ENCODE results near the gene CDCP1. TPM values are rescaled to one million over a fixed set of nuclear protein-coding genes. Genes with fewer than 3 reads are reported as not detected.
"Not testable (repeated sequence)": the region's sequence is repeated elsewhere in the genome, so short reads cannot be mapped to it uniquely, and the experiment has no call there.

CDCP1 gene
- total RNA-seq, 4 donors from 2014 or later = 1.2 to 6.4 (median 2.1) TPM

DNA sequence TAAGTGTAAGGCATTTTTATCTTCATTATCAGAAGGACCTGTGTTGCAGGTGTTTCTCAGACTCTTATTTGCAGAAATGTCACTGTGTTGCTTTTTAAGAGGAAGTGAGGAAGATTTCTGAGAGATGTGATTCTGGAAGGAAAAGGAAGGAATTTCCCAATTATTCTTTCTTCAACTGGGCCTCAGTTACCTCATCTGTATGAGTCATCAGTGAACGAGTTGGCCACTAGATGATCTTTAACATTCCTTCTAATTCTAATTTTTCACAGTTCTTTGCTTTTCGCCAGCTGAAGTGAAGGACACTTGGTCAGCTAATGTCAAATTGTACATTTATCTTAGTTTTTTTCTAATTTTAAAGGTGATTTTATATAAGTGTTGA, 91.2 kb downstream of the CDCP1 start:
- Histone ChIP-seq H3K4me1 (peaks cover 20 to 58% (median 54%) of the 10 kb centered on the region in 4 donors), H3K4me3 (no peak overlapping the region), H3K27me3 (no peaks in the 10 kb centered on the region), H3K36me3 (no peaks in the 10 kb centered on the region), H3K9me3 (no peaks in the 10 kb centered on the region), H3K27ac (replicated peaks in 1 of 4) (peak overlapping the region; percentile 69 to 85 (median 80))
- 26% methylated on average over 2 of the region's 2 CpGs for WGBS
- no peak for DNase-seq (ENCODE audit: extremely low spot score)
- TF ChIP-seq POLR2A (IDR thresholded peaks at IDR 0.05; ENCODE audit: low read depth) (no peak), EP300 (IDR thresholded peaks at IDR 0.05) (no peak), CTCF (IDR thresholded peaks at IDR 0.05) (no peak), POLR2AphosphoS5 (IDR thresholded peaks at IDR 0.05) (no peak)
- intact Hi-C loops (cut with DNase I) = loop anchor here (5.0 kb wide), 1 partner anchor 62 kb away; no protein-coding TSS in a partner anchor

DNA sequence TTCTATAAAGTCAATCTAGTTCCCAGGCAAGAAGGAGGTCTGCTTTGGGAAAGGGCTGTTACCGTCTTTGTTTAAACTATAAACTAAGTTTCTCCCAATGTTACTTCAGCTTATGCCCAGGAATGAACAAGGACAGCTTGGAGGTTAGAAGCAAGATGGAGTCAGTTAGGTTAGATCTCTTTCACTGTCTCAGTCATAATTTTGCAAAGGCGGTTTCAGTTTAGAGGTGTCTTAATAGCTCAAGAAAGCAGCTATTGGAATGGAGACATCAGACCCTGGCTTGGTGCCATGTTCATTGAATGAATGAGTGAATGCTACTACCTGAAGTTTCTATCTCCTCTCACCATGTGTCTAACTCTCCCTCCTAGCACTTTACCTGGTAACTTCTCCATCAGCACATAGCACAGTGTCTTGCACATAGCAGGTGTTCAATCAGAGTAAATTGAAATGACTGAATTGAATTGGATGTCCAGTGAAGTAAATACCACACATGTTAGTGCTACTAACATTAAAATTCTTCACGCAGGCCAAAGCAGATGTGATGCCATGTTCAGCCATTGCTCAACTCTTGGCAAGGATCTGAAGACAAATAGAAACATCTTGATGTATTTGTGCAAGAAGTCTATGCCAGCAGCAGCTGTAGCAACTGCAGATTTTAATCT, 91.9 kb downstream of the CDCP1 start:
- no peaks in the 10 kb centered on the region for H3K27me3 ChIP-seq
- peaks cover 20 to 53% (median 52%) of the 10 kb centered on the region in 4 donors for H3K4me1 ChIP-seq
- intact Hi-C loops (cut with DNase I) = no loop called here
- peak overlapping the region; percentile 69 to 85 (median 80) for H3K27ac ChIP-seq (replicated peaks in 1 of 4)
- WGBS = 77% methylated on average over 3 of the region's 3 CpGs
- no peak overlapping the region for H3K4me3 ChIP-seq
- TF ChIP-seq POLR2AphosphoS5 (IDR thresholded peaks at IDR 0.05) (peak in 1 of 2 donors; percentile 62), CTCF (IDR thresholded peaks at IDR 0.05) (no peak)
- no peaks in the 10 kb centered on the region for H3K9me3 ChIP-seq
- DNase-seq (ENCODE audit: extremely low spot score) = no peak
- H3K36me3 ChIP-seq = no peaks in the 10 kb centered on the region

- H3K36me3 ChIP-seq; H3K4me3 ChIP-seq; H3K27me3 ChIP-seq; intact Hi-C loops (cut with DNase I); DNase-seq (ENCODE audit: extremely low spot score); H3K9me3 ChIP-seq: not testable (repeated sequence)
- WGBS = 55% methylated on average over 1 of the region's 1 CpG
- Histone ChIP-seq H3K4me1 (peaks cover 20 to 48% (median 47%) of the 10 kb centered on the region in 4 donors), H3K27ac (replicated peaks in 1 of 4) (peak overlapping the region in 3 of 4 donors; percentile 23 to 85 (median 69))
These were observed 92.4 kb downstream of the CDCP1 start for GRCh38 chr3:45053805-45054195.

DNA sequence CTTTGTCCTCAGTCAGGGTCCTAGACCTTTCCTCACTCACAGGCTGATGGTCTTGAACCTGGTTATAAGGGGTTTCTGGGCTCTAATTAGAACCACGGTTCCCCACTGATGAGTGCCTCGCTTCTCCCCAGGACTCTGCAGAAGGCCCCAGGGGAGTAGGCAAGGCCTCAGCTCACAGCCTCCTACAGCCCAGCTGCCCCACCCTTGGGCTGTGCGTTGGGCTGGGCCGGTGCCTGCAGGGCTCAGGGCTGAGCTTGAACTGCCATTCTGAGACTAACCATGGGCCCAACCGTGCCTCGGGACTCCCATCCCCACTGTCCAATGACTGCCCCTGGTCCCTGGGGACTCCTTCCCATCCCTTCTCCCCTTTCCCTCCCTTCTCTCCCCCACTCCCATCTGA, 94.5 kb downstream of the CDCP1 start:
- 91% methylated on average over 6 of the region's 6 CpGs for WGBS
- no peak overlapping the region for H3K27ac ChIP-seq (replicated peaks in 1 of 4)
- no peak overlapping the region for H3K4me3 ChIP-seq
- H3K36me3 ChIP-seq = no peaks in the 10 kb centered on the region
- TF ChIP-seq CTCF (IDR thresholded peaks at IDR 0.05) (no peak), POLR2A (IDR thresholded peaks at IDR 0.05; ENCODE audit: low read depth) (no peak), EP300 (IDR thresholded peaks at IDR 0.05) (no peak), POLR2AphosphoS5 (IDR thresholded peaks at IDR 0.05) (no peak)
- peaks cover 9 to 31% (median 29%) of the 10 kb centered on the region in 4 donors for H3K4me1 ChIP-seq
- intact Hi-C loops (cut with DNase I) = no loop called here
- H3K9me3 ChIP-seq = no peaks in the 10 kb centered on the region
- no peak for DNase-seq (ENCODE audit: extremely low spot score)
- no peaks in the 10 kb centered on the region for H3K27me3 ChIP-seq

- H3K27me3 ChIP-seq = no peaks in the 10 kb centered on the region
- H3K9me3 ChIP-seq = no peaks in the 10 kb centered on the region
- no peak overlapping the region for H3K27ac ChIP-seq (replicated peaks in 1 of 4)
- intact Hi-C loops (cut with DNase I) = no loop called here
- TF ChIP-seq CTCF (IDR thresholded peaks at IDR 0.05) (no peak), POLR2A (IDR thresholded peaks at IDR 0.05; ENCODE audit: low read depth) (no peak), POLR2AphosphoS5 (IDR thresholded peaks at IDR 0.05) (no peak)
- no peak for DNase-seq (ENCODE audit: extremely low spot score)
- H3K4me3 ChIP-seq = no peak overlapping the region
- WGBS = 82% methylated on average over 4 of the region's 4 CpGs
- no peaks in the 10 kb centered on the region for H3K36me3 ChIP-seq
- peaks cover 0 to 12% (median 11%) of the 10 kb centered on the region in 4 donors for H3K4me1 ChIP-seq
These were observed 96.4 kb downstream of the CDCP1 start for GRCh38 chr3:45049807-45050206.
